ENCODE measurements around the gene KRT39. TPM values are rescaled to one million over a fixed set of nuclear protein-coding genes. Genes with fewer than 3 reads are reported as not detected.
"Not testable (repeated sequence)": the region's sequence is repeated elsewhere in the genome, so short reads cannot be mapped to it uniquely, and the experiment has no call there.

The KRT39 gene
- total RNA-seq, 1 donor from 2014 or later = 2.4 TPM

GRCh38 chr17:40940266-40940665 lies 26.5 kb downstream of the KRT39 start:
- no peak for DNase-seq (ENCODE audit: low spot score)

GRCh38 chr17:40938981-40939380 lies 27.8 kb downstream of the KRT39 start:
- peak; percentile 48 for DNase-seq (ENCODE audit: low spot score)

GRCh38 chr17:40937384-40937819 lies 29.3 kb downstream of the KRT39 start, which contains the start of gene KRT23:
Gene KRT23 (minus strand): TSS chr17:40937646. CDS start chr17:40936603, 1,043 bp downstream.
- DNase-seq (ENCODE audit: low spot score) = no peak

- DNase-seq (ENCODE audit: low spot score) = no peak
Observed at GRCh38 chr17:40936976-40937375, 29.8 kb downstream of the KRT39 start.

GRCh38 chr17:40936437-40936971 lies 30.2 kb downstream of the KRT39 start:
- DNase-seq (ENCODE audit: low spot score) = no peak

GRCh38 chr17:40935624-40936023 lies 31.1 kb downstream of the KRT39 start:
- peak; percentile 57 for DNase-seq (ENCODE audit: low spot score)

GRCh38 chr17:40932608-40933007 lies 34.1 kb downstream of the KRT39 start:
- DNase-seq (ENCODE audit: low spot score) = no peak

GRCh38 chr17:40931311-40931710 lies 35.4 kb downstream of the KRT39 start:
- no peak for DNase-seq (ENCODE audit: low spot score)

GRCh38 chr17:40926341-40926740 lies 40.4 kb downstream of the KRT39 start:
- DNase-seq (ENCODE audit: low spot score) = no peak

- DNase-seq (ENCODE audit: low spot score) = peak; percentile 93
Observed at GRCh38 chr17:40922239-40922638, 44.5 kb downstream of the KRT39 start.

GRCh38 chr17:40921026-40921425 lies 45.7 kb downstream of the KRT39 start:
- DNase-seq (ENCODE audit: low spot score) = no peak

GRCh38 chr17:40917116-40917515 lies 49.6 kb downstream of the KRT39 start:
- DNase-seq (ENCODE audit: low spot score) = not testable (repeated sequence)

- DNase-seq (ENCODE audit: low spot score) = no peak
Observed at GRCh38 chr17:40916366-40916765, 50.4 kb downstream of the KRT39 start.

- no peak for DNase-seq (ENCODE audit: low spot score)
Observed at GRCh38 chr17:40915721-40916256, 51.0 kb downstream of the KRT39 start.

GRCh38 chr17:40915199-40915661 lies 51.5 kb downstream of the KRT39 start:
- DNase-seq (ENCODE audit: low spot score) = peak; percentile 57

GRCh38 chr17:40914075-40914855 lies 52.5 kb downstream of the KRT39 start:
- peak; percentile 31 for DNase-seq (ENCODE audit: low spot score)

- no peak for DNase-seq (ENCODE audit: low spot score)
Observed at GRCh38 chr17:40912486-40913210, 54.1 kb downstream of the KRT39 start.

- DNase-seq (ENCODE audit: low spot score) = peak; percentile 97
Observed at GRCh38 chr17:40910441-40910841, 56.3 kb downstream of the KRT39 start.

GRCh38 chr17:40909755-40910154 lies 57.0 kb downstream of the KRT39 start:
- DNase-seq (ENCODE audit: low spot score) = peak; percentile 76

GRCh38 chr17:40909351-40909750 lies 57.4 kb downstream of the KRT39 start:
- peak; percentile 97 for DNase-seq (ENCODE audit: low spot score)

Data from umbilical cord (tissue), 2 donors.